Femur (tissue), 1 donor: ENCODE results near the gene OST4.

ENCODE experiments used
- DNase-seq: peaks from one replicate; pipeline ENCODE4 v3.0.0-alpha.2; 2017

OST4 gene

GRCh38 chr2:27023740-27024139, 47.7 kb downstream of the OST4 start:
- DNase-seq: no peak

- DNase-seq: no peak
Observed at GRCh38 chr2:27021253-27022049, 50.0 kb downstream of the OST4 start.
